Testis (tissue), 3 donors: ENCODE results near the gene CTCF. TPM values are rescaled to one million over a fixed set of nuclear protein-coding genes. Genes with fewer than 3 reads are reported as not detected.

ENCODE experiments used
- DNase-seq: peaks from one replicate; pipeline ENCODE4 v3.0.0-alpha.2; 2019
- H3K27ac ChIP-seq, 2 donors: fragments of 200-600 bp; sonication (generic); one replicate each; pipeline ENCODE4 v1.5.1; 2019
- H3K27me3 ChIP-seq: fragments of 200-600 bp; sonication (generic); one replicate; pipeline ENCODE4 v1.5.1; 2019
- H3K36me3 ChIP-seq: fragments of 200-600 bp; sonication (generic); one replicate; pipeline ENCODE4 v1.5.1; 2017; ENCODE audit warnings: low read depth; ENCODE audit errors: missing control alignments
- H3K4me1 ChIP-seq: fragments of 200-600 bp; sonication (generic); one replicate; pipeline ENCODE4 v1.5.1; 2019
- H3K4me3 ChIP-seq, 2 donors: fragments of 200-600 bp; sonication (generic); one replicate each; pipeline ENCODE4 v1.5.1; 2017 to 2019
- H3K9me3 ChIP-seq: fragments of 200-600 bp; sonication (generic); one replicate; pipeline ENCODE4 v1.5.1; 2017
- POLR2A ChIP-seq: fragments of 450-650 bp; IDR thresholded peaks from one replicate; pipeline ENCODE4 v1.6.1; 2017; ENCODE audit warnings: antibody characterized with exemption, mild to moderate bottlenecking, moderate library complexity
- WGBS, 2 donors: methylation state at CpG; one replicate each; pipeline ENCODE4 v1.1.5; 2018; 5-methylcytosine and 5-hydroxymethylcytosine counted together
- intact Hi-C: fragments of 100-400 bp; cut with DNase I; formaldehyde crosslinking; loops from one replicate; pipeline ENCODE4 v1.15.1; 2023; ENCODE audit warnings: low total_unique reads
- polyA plus RNA-seq: library from polyadenylated mRNA; stranded (reverse); fragments of 350-450 nt; fragmentation: Illumina TruSeq; extraction: RNeasy Lipid Tissue Mini Kit (QIAGEN cat#74804); gene quantifications from one replicate; pipeline ENCODE4 v1.2.3, GENCODE V29; 2014; ENCODE audit warnings: low read depth, low replicate concordance; ENCODE audit not compliant: insufficient read depth
- total RNA-seq, 2 donors: library from RNA; depleted of rRNA; stranded (reverse); fragments of >200 nt; gene quantifications; one replicate each; pipeline ENCODE4 v1.2.3, GENCODE V29; 2016
- TF ChIP-seq, protein P1 (sequence below), 3 experiments: fragments of 450-650 bp in 2 of 3; fragments of 200-600 bp in 1 of 3; sonication (generic) in 1 of 3; IDR thresholded peaks; one replicate each; pipeline ENCODE4 v1.5.1; 2016 to 2019; ENCODE audit warnings: antibody characterized with exemption in 3 of 3, mild to moderate bottlenecking in 2 of 3, moderate library complexity in 1 of 3

CTCF gene
- total and polyA plus RNA-seq, 3 donors from 2014 or later: 25.9 to 47.0 (median 45.5) TPM

DNA sequence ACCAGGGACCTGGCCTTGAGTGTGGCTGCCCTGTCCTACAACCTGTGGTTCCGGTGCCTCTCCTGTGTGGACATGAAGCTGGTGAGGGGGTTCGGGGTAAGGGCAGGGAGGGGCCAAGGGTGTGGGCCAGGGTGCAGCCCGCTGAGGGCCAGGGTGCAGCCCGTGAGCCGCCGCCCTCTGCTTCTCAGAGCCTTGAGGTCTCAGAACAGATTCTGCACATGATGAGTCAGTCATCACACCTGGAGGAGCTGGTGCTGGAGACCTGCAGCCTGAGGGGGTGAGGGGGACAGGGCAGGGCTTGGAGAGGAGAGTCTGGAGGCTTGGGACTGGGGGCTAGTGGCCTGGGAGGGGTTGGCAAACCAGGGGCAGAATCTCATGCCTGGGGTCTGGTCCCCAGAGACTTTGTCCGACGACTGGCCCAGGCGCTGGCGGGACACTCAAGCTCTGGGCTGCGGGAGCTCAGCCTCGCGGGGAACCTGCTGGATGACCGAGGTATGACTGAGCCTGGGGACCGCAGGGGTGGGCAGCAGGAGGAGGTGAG is 84.9 kb downstream of the CTCF start:
- DNase-seq: no peak
- Histone ChIP-seq H3K9me3 (no peaks in the 10 kb centered on the region), H3K27ac (no peak overlapping the region), H3K4me1 (peaks cover 3% of the 10 kb centered on the region), H3K27me3 (no peaks in the 10 kb centered on the region), H3K4me3 (no peak overlapping the region), H3K36me3 (no peaks in the 10 kb centered on the region)
- intact Hi-C loops: loop anchor here (10.0 kb wide), 1 partner anchor 102 kb away; no protein-coding TSS in a partner anchor
- TF ChIP-seq, protein P1, sequence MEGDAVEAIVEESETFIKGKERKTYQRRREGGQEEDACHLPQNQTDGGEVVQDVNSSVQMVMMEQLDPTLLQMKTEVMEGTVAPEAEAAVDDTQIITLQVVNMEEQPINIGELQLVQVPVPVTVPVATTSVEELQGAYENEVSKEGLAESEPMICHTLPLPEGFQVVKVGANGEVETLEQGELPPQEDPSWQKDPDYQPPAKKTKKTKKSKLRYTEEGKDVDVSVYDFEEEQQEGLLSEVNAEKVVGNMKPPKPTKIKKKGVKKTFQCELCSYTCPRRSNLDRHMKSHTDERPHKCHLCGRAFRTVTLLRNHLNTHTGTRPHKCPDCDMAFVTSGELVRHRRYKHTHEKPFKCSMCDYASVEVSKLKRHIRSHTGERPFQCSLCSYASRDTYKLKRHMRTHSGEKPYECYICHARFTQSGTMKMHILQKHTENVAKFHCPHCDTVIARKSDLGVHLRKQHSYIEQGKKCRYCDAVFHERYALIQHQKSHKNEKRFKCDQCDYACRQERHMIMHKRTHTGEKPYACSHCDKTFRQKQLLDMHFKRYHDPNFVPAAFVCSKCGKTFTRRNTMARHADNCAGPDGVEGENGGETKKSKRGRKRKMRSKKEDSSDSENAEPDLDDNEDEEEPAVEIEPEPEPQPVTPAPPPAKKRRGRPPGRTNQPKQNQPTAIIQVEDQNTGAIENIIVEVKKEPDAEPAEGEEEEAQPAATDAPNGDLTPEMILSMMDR (IDR thresholded peaks at IDR 0.05): no peak
- TF ChIP-seq POLR2A: no peak
- WGBS, 2 donors: 62 to 85% methylated on average over 8 to 15 of the region's 15 CpGs

DNA sequence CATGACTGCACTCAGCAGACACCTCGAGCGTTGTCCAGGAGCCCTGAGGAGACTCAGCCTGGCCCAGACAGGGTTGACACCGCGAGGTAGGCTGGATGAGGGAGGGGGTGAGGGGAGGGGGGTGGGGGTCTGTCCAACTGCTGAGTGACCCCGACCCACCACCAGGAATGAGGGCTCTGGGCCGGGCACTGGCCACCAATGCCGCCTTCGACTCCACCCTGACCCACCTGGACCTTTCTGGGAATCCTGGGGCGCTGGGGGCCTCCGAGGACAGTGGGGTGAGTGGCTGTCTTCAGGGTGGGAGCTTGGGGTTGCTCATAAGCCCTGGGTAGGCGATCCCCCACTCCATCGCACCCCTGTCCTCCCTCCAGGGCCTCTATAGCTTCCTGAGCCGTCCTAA is 85.4 kb downstream of the CTCF start:
- intact Hi-C loops: loop anchor here (10.0 kb wide), 1 partner anchor 103 kb away; no protein-coding TSS in a partner anchor
- no peak overlapping the region for H3K4me3 ChIP-seq
- H3K4me1 ChIP-seq: peaks cover 3% of the 10 kb centered on the region
- no peaks in the 10 kb centered on the region for H3K9me3 ChIP-seq
- DNase-seq: no peak
- H3K27me3 ChIP-seq: no peaks in the 10 kb centered on the region
- TF ChIP-seq, protein P1 (IDR thresholded peaks at IDR 0.05): no peak
- TF ChIP-seq POLR2A: no peak
- H3K36me3 ChIP-seq: no peaks in the 10 kb centered on the region
- no peak overlapping the region for H3K27ac ChIP-seq
- WGBS, 2 donors: 59 to 68% methylated on average over 13 of the region's 13 CpGs

DNA sequence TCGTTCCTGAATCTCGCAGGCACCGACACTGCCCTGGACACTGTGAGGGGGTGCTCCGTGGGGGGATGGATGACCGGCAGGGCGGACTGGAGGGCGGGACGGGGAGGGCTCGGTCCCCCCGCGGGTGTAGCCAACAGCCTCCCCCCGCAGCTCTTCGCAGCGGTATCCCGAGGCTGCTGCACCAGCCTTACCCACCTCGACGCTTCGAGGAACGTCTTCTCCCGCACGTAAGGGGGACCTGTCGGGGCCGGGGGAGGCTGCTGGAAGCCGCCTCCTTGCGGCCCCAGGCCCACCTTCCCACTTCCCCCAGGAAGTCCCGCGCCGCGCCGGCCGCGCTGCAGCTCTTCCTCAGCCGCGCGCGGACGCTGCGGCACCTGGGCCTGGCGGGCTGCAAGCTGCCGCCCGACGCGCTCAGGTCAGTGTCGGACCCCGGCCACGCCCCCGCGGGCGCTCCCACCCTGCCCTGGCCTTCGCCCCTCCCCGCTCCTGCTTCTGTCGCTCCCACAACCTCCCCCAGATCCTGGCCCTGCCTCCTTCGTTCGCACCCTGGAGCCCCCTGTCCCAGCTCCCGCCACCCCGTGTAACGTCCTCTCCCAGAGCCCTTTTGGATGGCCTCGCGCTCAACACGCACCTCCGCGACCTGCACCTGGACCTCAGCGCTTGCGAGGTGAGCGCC is 85.9 kb downstream of the CTCF start:
- Histone ChIP-seq H3K27ac (no peak overlapping the region), H3K9me3 (no peaks in the 10 kb centered on the region), H3K4me3 (peak overlapping the region in 1 of 2 donors; percentile 5), H3K27me3 (no peaks in the 10 kb centered on the region), H3K36me3 (no peaks in the 10 kb centered on the region), H3K4me1 (peaks cover 4% of the 10 kb centered on the region)
- no peak for TF ChIP-seq POLR2A
- TF ChIP-seq, protein P1 (IDR thresholded peaks at IDR 0.05): no peak
- WGBS, 2 donors: 17 to 26% methylated on average over 17 to 25 of the region's 65 CpGs
- intact Hi-C loops: loop anchor here (10.0 kb wide), 1 partner anchor 103 kb away; no protein-coding TSS in a partner anchor
- DNase-seq: no peak

DNA sequence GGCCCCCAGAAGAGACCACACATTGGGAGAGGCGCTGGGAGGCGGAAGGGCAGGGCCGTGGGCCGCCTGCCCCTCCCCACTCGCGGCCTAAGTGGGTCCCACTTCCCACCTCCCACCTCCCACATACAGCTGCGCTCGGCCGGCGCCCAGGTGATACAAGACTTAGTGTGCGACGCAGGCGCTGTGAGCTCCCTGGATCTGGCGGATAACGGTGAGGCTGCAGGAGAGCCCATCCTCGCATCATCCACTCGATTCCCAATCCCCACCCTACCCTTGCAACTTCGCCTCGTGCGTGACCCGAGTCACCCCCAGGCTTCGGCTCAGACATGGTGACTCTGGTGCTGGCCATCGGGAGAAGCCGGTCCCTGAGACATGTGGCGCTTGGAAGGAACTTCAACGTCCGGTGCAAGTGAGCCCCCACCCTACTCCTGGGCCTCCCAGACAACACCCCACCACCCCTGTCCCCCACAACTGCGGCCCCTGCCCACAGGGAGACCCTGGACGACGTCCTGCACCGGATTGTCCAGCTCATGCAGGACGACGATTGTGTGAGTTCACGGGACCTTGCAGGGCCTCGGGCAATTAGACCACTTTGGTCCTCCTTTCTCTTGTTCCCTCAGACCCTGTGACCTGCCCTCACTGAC is 86.6 kb downstream of the CTCF start:
- no peak for TF ChIP-seq POLR2A
- TF ChIP-seq, protein P1 (IDR thresholded peaks at IDR 0.05): no peak
- 28 to 57% methylated on average over 14 to 32 of the region's 35 CpGs for WGBS, 2 donors
- no peaks in the 10 kb centered on the region for H3K27me3 ChIP-seq
- DNase-seq: no peak
- H3K27ac ChIP-seq: no peak overlapping the region
- H3K36me3 ChIP-seq: no peaks in the 10 kb centered on the region
- no peaks in the 10 kb centered on the region for H3K9me3 ChIP-seq
- intact Hi-C loops: loop anchor here (10.0 kb wide), 1 partner anchor 104 kb away; no protein-coding TSS in a partner anchor
- H3K4me3 ChIP-seq: peak overlapping the region in 1 of 2 donors; percentile 5
- peaks cover 10% of the 10 kb centered on the region for H3K4me1 ChIP-seq
